Stimulated activated effector memory CD8-positive, alpha-beta T cell treated with anti-CD3 and anti-CD28 coated beads, Interleukin-12 subunit alpha, Interleukin-12 subunit beta, amount 100 ng/mL, for 72 hours (primary cell): ENCODE data around the gene PIMREG.
A peak's percentile ranks its signal among the peaks of the same experiment; 100 is the strongest.

Source experiments
- ATAC-seq: fragments of 150-1000 bp; cut with Tn5 transposase; 2 replicates; pipeline ENCODE4 v1.10.0; 2021
- DNase-seq, 2 donors: peaks; one replicate each; pipeline ENCODE4 v3.0.0; 2021 to 2022; ENCODE audit warnings: low spot score in 2 of 2
- H3K27ac Mint-ChIP-seq: one replicate; pipeline ENCODE4 v1.8.0; 2022; ENCODE audit warnings: mild to moderate bottlenecking, mixed read lengths
- H3K36me3 Mint-ChIP-seq: one replicate; pipeline ENCODE4 v1.8.0; 2022; ENCODE audit warnings: mild to moderate bottlenecking, mixed read lengths
- H3K4me1 Mint-ChIP-seq: one replicate; pipeline ENCODE4 v1.8.0; 2022; ENCODE audit warnings: mixed read lengths
- H3K4me3 Mint-ChIP-seq: one replicate; pipeline ENCODE4 v1.8.0; 2022; ENCODE audit warnings: mild to moderate bottlenecking, mixed read lengths
- H3K9me3 Mint-ChIP-seq: one replicate; pipeline ENCODE4 v1.8.0; 2022; ENCODE audit warnings: mixed read lengths

The PIMREG gene

DNA sequence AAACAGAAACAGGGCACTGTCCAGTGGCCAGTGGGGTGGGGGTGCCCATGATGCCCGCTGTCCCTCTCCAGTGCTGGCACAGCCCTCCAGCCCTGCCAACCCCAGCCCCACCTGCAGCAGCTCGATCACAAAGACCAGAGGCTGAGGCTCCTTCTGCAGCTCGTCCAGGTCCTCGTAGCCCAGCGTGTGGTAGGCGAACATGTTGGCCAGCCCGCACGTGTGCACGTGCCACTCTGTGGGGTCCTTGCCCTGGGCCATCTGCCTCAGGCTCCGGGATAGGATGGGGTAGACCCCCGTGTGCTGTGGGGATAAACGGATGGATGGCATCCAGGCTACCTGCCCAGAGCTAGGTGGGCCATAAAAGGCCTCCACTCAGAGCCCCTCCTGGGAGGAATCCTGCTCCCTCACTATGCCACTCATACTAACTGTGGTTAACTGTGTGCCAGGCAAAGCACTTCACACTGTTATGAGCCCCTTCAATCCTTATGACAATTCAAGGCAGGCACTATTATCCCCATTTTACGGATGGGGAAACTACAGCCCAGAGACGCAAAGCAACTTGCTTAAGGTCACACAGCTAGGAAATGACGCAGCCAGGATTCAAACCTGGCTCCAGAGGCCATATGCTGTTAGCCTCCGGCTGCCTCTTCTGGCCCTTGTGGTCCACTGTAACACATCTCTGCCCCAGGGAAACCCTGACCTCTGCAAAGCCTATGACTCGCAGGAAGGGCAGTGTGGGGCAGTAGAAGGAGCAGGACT lies 15.9 kb upstream of the PIMREG start:
- Mint-ChIP-seq H3K4me3 (no peak overlapping the region), H3K36me3 (peaks cover 6% of the 10 kb centered on the region), H3K27ac (no peak overlapping the region), H3K9me3 (peaks cover 7% of the 10 kb centered on the region), H3K4me1 (peaks cover 18% of the 10 kb centered on the region)
- DNase-seq (no peak), ATAC-seq (no peak)

DNA sequence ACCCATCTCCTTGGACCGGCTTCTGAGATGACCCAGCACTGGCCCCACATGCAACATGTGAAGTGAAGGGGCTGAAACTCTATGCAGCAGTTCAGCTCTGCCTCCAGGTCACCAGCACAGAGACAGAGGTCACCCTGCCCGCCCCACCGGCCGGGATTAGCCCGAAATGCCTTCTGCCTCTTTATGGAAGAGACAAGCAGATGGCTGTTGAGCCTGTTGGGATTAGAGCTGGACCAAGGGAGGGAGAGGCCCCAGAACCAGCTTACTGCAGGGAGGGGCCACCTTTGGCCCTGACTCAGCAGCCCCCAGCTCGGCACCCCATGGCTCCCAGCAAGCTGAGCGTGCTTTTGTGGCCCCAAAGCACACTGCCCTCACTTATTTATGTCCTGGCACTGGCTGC lies 15.0 kb upstream of the PIMREG start:
- peaks cover 7% of the 10 kb centered on the region for H3K9me3 Mint-ChIP-seq
- peaks cover 6% of the 10 kb centered on the region for H3K36me3 Mint-ChIP-seq
- no peak overlapping the region for H3K27ac Mint-ChIP-seq
- ATAC-seq (no peak), DNase-seq (no peak)
- no peak overlapping the region for H3K4me3 Mint-ChIP-seq
- peaks cover 18% of the 10 kb centered on the region for H3K4me1 Mint-ChIP-seq

DNA sequence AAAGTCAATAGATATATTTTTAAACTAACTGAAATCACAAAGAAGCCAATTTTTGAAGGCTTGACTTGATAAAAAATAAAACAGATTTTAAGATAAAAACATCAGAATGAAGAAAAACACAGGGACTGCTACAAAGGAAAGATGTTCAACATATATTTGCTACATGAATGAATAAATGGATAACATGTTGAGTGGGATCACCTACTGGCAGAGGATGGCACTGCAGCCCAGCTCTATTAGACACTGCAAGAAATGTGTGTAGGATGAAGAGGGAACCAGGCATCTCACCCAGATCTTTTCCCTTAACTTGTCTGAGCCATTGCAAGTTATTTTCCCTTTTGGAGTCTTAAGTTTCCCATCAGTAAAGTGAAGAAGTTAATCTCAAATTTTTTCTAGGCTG lies 13.5 kb upstream of the PIMREG start:
- Mint-ChIP-seq H3K4me1 (peaks cover 19% of the 10 kb centered on the region), H3K4me3 (no peak overlapping the region), H3K27ac (no peak overlapping the region), H3K9me3 (peaks cover 7% of the 10 kb centered on the region), H3K36me3 (peaks cover 6% of the 10 kb centered on the region)
- DNase-seq (no peak), ATAC-seq (no peak)

DNA sequence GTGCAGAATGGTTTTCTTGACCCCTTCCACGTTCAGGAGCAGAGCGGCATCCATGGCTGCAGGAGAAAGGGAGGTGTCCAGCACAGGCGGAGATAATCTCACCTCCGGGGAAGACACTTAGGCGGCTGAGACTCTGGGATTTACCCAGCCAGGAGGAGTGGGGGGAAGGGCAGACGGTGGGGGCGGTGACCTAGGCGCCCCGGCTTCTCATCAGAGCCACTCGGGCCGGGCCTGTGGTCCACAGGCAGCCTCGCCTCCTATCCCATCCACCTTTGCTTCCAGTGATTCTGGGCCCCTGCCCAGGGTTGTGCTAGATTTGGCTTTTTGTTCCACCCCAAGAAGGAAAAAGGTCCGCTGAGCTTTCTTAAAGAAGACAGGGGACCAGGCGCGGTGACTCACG lies 9.2 kb upstream of the PIMREG start, which contains the start of gene AIPL1:
Gene AIPL1 (minus strand): TSS at position 71 of the 400 bp plus-strand sequence. CDS start 17 bp downstream, at position 54.
- DNase-seq (no peak), ATAC-seq (no peak)
- Mint-ChIP-seq H3K4me3 (no peak within 1 kb of the TSS), H3K36me3 (no peaks in the 10 kb centered on the region), H3K27ac (no peak within 1 kb of the TSS), H3K4me1 (peaks cover 6% of the 10 kb centered on the region), H3K9me3 (peaks cover 3% of the 10 kb centered on the region)

DNA sequence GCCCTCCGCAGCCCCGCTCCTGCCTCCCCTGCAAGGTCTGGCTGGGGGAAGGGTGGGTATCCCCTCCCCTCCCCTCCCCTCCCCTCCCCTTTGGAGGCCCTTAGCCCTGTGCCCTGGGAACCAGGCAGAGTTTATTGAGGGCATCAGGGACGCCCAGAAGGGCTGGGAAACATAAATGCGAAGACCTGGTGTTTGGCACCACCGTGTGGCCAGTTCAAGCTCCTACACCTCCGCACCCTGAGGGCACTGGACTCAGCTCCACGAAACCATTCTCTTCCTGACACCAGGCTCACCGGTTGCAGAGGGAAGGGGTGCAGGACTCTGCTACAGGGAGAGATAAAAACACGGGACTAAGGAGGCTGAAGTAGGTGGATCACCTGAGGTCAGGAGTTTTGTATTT lies 8.3 kb upstream of the PIMREG start:
- DNase-seq (peak; percentile 31 to 71), ATAC-seq (peak; percentile 86)
- no peak overlapping the region for H3K27ac Mint-ChIP-seq
- peaks cover 3% of the 10 kb centered on the region for H3K9me3 Mint-ChIP-seq
- no peaks in the 10 kb centered on the region for H3K36me3 Mint-ChIP-seq
- H3K4me3 Mint-ChIP-seq: no peak overlapping the region
- peaks cover 6% of the 10 kb centered on the region for H3K4me1 Mint-ChIP-seq

DNA sequence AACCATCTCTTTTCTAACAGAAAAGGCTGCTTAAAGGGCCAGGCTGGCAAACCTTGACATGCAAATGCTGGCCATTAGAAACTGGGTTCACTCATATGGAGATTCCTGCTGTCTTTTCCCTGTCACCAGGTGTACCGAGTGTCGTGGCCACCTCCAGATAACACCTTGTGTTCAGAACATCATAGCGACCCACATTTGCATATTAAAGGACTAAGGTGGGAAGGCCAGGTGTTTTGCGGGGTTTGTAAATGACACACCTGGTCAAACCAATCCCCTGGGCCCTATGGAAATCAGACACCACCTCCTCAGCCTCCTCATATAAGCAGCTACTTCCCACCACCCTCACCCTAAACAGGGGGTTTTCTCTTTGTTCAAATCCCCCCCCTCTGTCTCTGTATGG lies 6.8 kb upstream of the PIMREG start:
- no peak for DNase-seq
- no peaks in the 10 kb centered on the region for H3K9me3 Mint-ChIP-seq
- no peak for ATAC-seq
- no peaks in the 10 kb centered on the region for H3K36me3 Mint-ChIP-seq
- no peak overlapping the region for H3K4me3 Mint-ChIP-seq
- no peak overlapping the region for H3K27ac Mint-ChIP-seq
- H3K4me1 Mint-ChIP-seq: peaks cover 6% of the 10 kb centered on the region

DNA sequence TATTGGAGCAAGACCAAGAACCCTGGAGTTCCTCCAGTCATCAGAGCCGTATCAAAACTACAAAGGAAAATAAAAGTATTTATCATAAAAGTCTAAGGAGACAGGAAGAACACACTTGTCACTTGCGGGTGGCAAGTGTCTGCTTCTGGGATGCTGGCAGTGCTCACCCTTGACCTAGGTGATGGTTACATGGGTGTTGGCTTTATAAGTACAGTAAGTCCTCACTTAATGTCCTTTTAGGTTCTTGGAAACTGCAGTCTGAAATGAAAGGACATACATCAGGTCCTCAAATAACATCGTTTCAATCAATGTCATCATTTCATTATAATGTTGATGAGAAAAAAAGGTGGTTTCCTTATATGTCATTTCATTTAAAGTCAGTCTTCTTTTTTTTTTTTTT lies 6.3 kb upstream of the PIMREG start:
- no peak overlapping the region for H3K4me3 Mint-ChIP-seq
- no peak for ATAC-seq

DNA sequence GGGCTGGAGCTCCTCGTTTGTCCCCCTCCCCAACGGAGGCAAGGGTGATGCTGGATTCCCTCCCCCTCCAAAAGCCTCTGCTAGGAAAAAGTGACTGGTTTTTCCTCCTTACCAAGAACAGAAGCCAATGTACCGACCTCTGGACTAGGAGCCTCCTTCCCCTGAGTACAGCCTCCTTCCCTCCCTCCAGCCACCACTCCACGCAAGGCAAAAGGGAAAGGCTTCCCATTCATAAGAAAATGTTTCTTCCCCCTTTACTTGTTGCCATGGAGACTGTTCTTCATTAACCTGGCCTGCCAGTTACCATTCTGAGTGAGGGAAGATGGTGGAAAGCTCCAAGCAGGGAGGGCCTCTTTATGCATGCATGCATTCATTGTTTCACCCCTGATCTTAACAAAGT lies 4.3 kb upstream of the PIMREG start:
- no peak for ATAC-seq
- H3K9me3 Mint-ChIP-seq: no peaks in the 10 kb centered on the region
- H3K36me3 Mint-ChIP-seq: peaks cover 15% of the 10 kb centered on the region
- no peak for DNase-seq
- H3K27ac Mint-ChIP-seq: no peak overlapping the region
- no peak overlapping the region for H3K4me3 Mint-ChIP-seq
- H3K4me1 Mint-ChIP-seq: peaks cover 23% of the 10 kb centered on the region

More for the DNA sequence above, 6.3 kb upstream of the PIMREG start:
- Mint-ChIP-seq H3K9me3 (no peaks in the 10 kb centered on the region), H3K27ac (no peak overlapping the region), H3K4me1 (peaks cover 6% of the 10 kb centered on the region), H3K36me3 (no peaks in the 10 kb centered on the region)
- DNase-seq: no peak

DNA sequence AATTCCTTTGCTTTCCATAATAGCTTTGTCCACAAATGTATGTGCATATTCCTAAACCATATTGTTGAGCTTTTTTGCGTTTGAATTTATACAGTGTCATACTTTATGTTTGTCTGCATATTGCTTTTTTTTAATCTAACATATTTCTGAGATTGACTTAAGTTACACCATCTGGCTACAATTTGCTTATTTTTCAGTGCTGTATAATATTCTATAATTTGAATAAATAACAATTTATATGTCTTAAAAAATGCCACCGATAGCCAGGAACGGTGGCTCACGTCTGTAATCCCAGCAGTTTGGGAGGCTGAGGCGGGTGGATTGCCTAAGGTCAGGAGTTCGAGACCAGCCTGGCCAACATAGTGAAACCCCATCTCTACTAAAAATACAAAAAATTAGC lies 1.5 kb upstream of the PIMREG start:
- H3K27ac Mint-ChIP-seq: peak overlapping the region; percentile 84

DNA sequence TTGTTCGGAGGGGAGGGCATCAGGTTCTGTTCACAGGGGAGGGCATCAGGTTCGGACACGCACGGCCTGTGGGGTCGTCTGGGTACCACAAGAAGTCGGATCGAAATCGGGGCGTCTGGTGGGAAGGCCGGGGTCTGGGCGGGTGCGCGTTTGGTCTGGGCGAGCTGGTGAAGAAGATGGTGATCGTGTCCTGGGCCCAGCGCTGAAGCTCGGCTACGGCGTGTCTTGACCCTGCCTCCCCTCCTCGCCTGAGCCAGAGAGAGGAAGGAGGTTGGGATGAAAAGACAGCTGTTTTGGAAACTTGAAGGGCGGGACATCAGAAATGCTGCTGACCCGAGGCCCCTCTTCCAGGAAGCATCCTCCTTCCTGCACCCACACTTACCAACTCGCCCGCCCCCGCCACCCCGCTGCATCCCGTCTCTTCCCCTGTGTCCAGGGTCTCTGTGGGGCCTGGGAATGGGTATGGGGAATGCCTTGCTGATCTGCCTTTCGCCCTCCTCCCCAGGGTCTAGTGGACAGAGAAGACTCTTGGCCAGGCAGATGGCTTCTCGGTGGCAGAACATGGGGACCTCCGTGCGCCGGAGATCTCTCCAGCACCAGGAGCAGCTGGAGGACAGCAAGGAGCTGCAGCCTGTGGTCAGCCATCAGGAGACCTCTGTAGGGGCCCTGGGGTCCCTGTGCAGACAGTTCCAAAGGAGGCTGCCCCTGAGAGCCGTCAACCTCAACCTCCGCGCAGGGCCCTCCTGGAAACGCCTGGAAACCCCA lies 498 bp downstream of the PIMREG start:
- DNase-seq (no peak), ATAC-seq (no peak)
- H3K36me3 Mint-ChIP-seq: peaks cover 15% of the 10 kb centered on the region
- H3K27ac Mint-ChIP-seq: peak overlapping the region; percentile 84
- no peaks in the 10 kb centered on the region for H3K9me3 Mint-ChIP-seq
- H3K4me3 Mint-ChIP-seq: peak overlapping the region; percentile 82
- peaks cover 17% of the 10 kb centered on the region for H3K4me1 Mint-ChIP-seq

More for the DNA sequence above, 1.5 kb upstream of the PIMREG start:
- ATAC-seq: no peak
- H3K9me3 Mint-ChIP-seq: no peaks in the 10 kb centered on the region
- DNase-seq: no peak
- H3K4me3 Mint-ChIP-seq: peak overlapping the region; percentile 82
- peaks cover 17% of the 10 kb centered on the region for H3K4me1 Mint-ChIP-seq
- H3K36me3 Mint-ChIP-seq: peaks cover 15% of the 10 kb centered on the region

DNA sequence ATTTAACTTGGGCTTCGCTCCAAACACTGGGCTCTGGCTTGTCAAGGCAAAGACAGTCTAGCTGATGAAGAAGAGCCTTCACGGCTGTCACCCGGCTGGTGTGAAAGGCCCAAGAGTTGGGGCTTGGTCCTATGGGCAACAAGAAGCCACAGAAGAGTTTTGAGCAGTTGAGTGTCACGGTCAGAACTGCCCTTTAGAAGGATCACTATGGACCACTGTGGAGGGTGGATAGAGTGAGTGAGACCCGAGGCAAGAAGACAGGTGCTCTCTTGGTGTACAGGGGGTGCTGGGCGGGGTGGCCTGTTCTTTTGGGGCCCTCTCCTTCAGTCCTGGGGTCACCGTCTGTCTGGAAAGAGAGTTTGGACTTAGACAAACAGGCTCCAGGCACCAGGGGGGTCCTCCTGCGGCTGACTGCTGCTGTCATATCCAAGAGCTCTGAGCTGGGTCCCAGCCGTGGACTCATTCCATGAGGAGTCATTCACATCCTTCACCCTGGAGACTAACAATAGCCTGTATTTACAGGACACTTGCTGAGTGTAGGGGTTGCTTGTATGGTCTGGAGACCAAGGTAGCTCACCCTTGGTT lies 2.4 kb downstream of the PIMREG start:
- peaks cover 15% of the 10 kb centered on the region for H3K36me3 Mint-ChIP-seq
- H3K4me1 Mint-ChIP-seq: peaks cover 17% of the 10 kb centered on the region

DNA sequence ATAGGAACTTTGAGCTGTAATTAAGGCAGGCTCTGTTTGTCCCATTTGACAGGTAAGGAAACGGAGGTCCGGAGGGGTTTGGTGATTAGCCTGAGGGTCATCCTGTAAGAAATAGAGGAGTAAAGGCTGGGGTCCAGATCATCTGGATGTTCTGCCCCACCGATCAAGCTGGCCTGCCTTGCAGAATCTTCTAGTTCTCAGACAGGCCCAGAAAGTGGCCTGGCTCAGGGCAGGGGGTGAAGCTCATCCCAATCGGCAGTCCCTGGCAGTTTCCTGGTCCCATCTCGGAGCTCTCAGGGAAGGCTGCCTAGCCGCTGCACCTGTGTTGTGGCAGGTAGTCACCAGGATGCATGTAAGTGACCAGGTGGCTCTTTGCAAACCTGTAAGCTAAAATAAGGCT lies 4.2 kb downstream of the PIMREG start:
- Mint-ChIP-seq H3K4me3 (no peak overlapping the region), H3K36me3 (peaks cover 11% of the 10 kb centered on the region), H3K9me3 (no peaks in the 10 kb centered on the region), H3K27ac (no peak overlapping the region), H3K4me1 (peaks cover 22% of the 10 kb centered on the region)
- ATAC-seq (no peak), DNase-seq (no peak)

More for the DNA sequence above, 2.4 kb downstream of the PIMREG start:
- Mint-ChIP-seq H3K9me3 (no peaks in the 10 kb centered on the region), H3K27ac (no peak overlapping the region), H3K4me3 (no peak overlapping the region)
- DNase-seq (no peak), ATAC-seq (no peak)

DNA sequence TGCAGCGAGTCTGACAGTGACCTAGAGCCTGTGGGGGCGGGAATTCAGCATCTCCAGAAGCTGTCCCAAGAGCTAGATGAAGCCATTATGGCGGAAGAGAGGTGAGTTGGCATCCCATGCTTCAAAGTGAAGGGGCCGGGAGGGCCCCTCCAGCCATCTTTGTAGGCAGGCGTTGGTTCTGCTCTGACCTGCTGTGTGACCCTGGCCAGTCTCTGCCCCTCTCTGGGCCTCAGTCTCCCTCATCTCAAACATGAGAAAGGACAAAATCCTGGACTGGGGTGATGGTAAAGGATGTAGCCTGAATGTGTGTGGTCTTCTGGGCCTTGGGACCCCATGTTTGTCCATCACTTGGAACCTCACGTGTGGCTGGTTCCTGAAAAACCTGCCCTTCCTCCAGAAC lies 5.1 kb downstream of the PIMREG start:
- Mint-ChIP-seq H3K36me3 (peaks cover 3% of the 10 kb centered on the region), H3K4me1 (peaks cover 18% of the 10 kb centered on the region), H3K4me3 (no peak overlapping the region), H3K27ac (no peak overlapping the region), H3K9me3 (no peaks in the 10 kb centered on the region)
- DNase-seq: no peak
- ATAC-seq: no peak

DNA sequence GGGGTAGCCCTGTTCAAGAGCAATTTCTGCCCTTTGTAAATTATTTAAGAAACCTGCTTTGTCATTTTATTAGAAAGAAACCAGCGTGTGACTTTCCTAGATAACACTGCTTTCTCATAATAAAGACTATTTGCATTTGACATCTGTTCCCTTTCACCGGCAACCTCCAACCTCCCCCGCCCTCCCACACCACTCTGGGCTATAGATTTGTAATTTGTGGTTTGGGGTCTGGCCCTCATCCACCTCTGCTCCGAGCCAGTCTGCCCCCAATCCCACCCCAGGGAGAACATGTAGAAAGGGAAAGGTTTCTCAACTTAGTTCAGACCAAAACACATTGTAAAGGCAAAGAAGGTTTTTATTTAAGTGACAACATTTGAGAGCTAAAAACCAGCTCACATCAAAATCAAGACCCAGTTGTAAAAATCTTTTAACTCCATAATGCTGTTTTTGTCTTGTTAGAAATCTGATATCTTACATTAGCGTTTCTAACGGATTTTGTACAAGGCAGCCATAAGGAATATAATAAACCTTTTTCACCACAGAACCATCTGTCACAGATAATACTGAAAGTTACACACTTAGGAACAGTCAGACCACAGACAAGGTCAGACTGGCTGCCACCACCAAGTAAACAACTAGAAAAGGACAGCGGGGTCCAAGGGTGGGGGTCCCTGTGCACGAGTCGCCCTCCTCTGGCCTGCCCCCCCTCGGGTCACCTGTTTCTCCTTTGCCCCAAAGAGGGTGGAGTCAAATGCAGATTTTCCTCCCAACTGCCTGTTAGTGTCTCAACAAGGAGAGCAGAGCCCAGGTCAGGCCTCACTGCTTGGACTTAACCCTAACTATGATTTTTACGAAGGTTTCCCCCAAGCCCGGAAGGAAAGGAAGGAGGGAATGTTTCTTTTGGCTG lies 6.9 kb downstream of the PIMREG start:
- DNase-seq (no peak), ATAC-seq (no peak)
- H3K4me3 Mint-ChIP-seq: no peak overlapping the region
- H3K36me3 Mint-ChIP-seq: no peaks in the 10 kb centered on the region
- H3K9me3 Mint-ChIP-seq: no peaks in the 10 kb centered on the region
- H3K4me1 Mint-ChIP-seq: peaks cover 15% of the 10 kb centered on the region
- H3K27ac Mint-ChIP-seq: no peak overlapping the region
